Activated CD4-positive, alpha-beta T cell treated with anti-CD3 and anti-CD28 coated beads, Interleukin-2, amount 50 U/mL, for 48 hours (primary cell): ENCODE results near the gene ZDHHC18.
"Not testable (repeated sequence)": the region's sequence is repeated elsewhere in the genome, so short reads cannot be mapped to it uniquely, and the experiment has no call there.

Experiments
- DNase-seq, 2 experiments: peaks; one replicate each; pipeline ENCODE4 v3.0.0-alpha.2; 2020

The ZDHHC18 gene

DNA sequence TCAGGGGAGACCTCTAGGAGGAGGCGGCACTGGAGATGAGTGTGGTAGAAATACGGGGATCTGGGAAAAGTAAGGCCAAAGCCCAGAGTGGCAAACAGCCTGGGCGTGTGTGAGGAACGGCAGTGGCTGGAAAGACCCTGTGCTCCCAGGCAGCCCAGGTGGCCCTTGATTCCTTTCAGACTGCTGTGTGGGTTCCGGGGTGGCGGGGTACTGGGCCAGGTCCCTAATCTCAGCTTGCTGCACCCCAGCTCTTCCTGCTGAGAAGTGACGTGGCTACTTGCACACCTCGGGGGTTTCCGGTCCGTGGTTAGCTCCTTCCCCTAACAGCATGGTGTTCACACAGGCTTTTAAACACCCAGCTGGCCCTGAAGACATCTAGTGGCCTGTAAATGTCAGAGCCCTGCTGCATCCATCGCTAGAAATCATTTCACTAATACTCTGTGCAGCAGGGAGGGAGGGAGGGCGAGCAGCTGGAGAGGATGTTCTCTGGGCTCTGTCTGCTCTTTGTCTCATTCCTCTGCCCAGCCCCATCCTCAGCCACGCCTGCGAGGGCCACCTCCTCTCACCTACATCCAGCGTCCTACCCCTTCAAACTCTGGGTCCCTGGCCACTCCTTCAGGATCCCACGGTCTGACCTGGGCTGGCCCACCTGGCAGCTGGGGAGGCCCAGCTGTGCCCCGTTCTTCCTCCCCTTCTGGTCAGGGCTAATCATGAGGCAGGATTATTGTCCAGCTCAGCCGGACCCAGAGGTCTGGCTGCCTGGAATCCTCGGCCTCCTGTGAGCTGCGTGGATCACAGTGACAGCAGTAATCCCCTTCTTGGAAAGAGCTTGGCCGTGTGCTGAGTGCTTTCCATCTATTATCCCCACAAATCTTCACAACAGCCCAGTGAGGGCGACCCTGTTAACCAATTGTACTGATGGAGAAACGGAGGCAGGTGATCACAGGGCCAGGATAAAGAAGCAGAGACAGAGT lies 7.2 kb downstream of the ZDHHC18 start:
- peak; percentile 78 to 83 for DNase-seq

DNA sequence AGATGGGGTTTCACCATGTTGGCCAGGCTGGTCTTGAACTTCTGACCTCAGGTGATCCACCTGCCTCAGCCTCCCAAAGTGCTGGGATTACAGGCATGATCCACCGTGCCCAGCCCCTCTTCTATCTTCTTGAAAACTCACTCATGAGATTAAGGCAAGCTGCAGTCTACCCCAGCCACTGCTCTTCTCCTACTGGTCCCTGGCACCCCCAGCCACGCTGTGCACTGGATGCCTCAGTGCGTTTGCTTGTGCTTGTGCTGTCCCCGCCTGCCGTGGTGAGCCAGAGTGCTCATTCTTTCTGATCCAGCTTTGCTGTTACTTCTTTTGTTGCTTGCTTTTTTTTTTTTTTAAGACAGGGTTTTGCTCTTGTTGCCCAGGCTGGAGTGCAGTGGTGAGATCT lies 11.2 kb downstream of the ZDHHC18 start:
- DNase-seq, result not testable (repeated sequence)

- DNase-seq, result peak; percentile 64 to 74
These were observed 12.2 kb downstream of the ZDHHC18 start for GRCh38 chr1:26838474-26839338.

GRCh38 chr1:26839339-26839722 lies 12.8 kb downstream of the ZDHHC18 start:
- DNase-seq, result no peak

GRCh38 chr1:26839779-26840178 lies 13.3 kb downstream of the ZDHHC18 start:
- DNase-seq, result no peak

GRCh38 chr1:26844424-26845196 lies 18.1 kb downstream of the ZDHHC18 start:
- DNase-seq, result no peak

- DNase-seq, result not testable (repeated sequence)
These were observed 21.3 kb downstream of the ZDHHC18 start for GRCh38 chr1:26847826-26848225.

- no peak for DNase-seq
These were observed 22.0 kb downstream of the ZDHHC18 start for GRCh38 chr1:26848499-26848898.

- DNase-seq, result no peak
These were observed 22.7 kb downstream of the ZDHHC18 start for GRCh38 chr1:26848941-26849774.

GRCh38 chr1:26851106-26851684 lies 24.7 kb downstream of the ZDHHC18 start:
- DNase-seq, result no peak

DNA sequence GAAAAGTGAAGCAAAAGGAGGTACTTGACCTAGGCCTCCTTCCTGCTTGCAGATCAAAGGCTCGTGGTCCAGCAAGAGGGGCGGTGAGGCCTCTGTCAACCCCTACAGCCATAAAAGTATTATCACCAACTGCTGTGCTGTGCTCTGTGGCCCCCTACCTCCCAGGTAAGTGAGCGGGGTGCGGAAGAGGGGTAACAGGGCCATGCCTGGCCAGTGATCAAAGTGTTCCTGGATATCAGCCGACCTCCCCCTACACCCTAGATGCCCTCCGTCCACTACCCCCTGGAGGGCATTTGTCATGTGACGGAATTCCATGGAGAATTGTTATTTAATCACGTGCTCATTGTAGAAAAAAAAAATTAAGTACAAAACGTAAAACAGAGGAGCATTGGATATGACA lies 26.2 kb downstream of the ZDHHC18 start:
- no peak for DNase-seq

DNA sequence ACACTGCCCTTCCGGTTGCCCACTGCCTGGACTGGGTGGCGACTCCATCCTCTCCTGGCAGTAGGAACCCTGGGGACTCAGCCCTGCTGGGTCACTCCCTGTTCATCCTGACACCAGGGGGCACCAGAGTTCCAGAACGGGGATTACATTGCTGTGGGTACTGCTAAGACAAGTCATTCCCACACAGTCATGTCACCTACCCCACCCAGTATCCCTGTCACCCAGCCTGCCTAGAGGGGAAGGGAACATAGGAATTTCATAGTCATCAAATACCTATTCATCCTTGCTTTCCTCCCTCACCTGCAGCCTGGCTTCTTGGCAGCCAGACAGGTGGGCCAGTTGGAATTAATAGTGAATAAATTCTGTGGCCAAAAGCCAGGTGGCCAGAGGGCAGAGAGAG lies 26.7 kb downstream of the ZDHHC18 start:
- DNase-seq, result peak; percentile 84 to 89

GRCh38 chr1:26853600-26853999 lies 27.1 kb downstream of the ZDHHC18 start:
- DNase-seq, result no peak

- no peak for DNase-seq
These were observed 28.4 kb downstream of the ZDHHC18 start for GRCh38 chr1:26854906-26855305.

DNA sequence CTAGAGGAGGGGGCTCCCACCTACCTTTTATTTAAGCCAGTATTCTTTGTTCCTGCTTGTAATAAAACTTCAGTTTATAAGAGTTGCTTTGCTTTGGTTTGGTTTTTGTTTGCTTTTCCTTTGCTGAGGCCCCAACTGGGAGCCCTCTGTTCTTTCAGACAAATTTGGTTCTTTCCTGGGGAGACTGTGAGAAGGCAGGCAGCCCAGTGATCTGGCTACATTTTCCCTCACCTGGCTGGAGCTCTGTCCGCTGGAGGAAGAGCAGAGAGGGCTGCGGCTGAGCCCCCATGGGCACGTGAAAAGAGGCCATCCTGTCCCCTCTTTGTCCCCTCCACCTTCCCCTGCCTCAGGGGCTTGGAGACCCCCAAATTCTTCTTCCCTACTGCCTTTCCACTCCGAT lies 29.1 kb downstream of the ZDHHC18 start:
- DNase-seq, result no peak

DNA sequence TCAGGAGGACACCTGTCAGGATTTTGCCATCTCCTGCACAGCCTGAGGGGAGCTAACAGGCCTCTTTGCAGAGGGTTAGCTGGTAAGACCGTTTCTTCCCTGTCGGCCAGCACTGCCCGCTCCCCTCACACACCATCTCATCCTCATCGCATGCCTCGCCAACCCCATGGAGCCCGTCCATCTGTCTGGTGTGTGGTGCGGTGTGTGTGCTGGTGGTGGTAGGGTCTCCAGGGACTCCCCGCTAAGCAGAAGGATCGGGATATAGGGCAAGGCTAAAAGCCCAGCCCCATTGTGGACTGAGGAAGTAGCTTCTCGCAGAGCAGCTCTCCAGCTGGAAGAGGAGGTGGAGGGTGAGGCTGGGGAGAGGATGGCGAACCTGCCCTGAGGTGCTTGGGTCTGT lies 29.7 kb downstream of the ZDHHC18 start:
- DNase-seq, result no peak

DNA sequence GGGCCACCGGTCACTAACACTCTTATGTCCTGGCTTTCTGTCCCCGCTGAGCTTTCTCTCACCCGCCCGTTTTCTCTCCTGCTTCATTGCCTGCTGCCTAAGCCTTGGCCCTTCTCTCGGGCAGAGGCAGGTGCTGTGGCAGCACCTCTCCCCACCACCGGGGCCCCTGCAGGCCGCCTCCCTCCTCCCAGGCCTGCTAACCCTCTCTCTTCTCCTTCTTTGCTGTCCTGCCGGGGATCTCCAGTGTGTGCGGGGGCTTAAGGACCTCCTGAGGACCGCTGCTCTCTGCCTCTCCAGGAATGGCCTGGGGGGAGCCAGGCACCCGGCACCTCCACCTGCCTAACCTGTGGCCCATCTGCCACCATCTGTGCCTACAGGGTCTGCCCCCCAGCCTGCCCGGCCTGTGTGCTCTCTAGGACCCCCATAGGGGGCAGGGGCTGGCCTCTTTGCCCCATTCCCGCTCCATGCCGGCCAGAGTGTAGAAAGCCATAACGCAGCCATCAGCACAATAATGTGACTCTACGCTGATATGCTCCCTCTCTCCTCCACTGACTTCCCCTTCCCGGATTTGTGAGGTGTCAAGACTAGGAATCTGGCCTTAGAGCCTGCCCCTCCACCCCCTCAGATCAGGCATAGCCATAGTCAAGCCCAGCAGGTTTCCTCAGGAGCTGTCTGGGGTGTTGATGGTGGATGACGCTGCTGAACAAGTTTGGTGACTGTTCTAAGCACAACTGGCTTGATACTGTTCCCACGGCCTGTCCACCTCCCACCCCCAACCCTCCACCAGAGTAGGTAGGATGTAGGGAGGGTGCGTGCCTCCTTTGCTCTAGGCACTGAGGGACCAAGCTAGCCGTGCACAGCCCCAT lies 30.3 kb downstream of the ZDHHC18 start:
- no peak for DNase-seq

DNA sequence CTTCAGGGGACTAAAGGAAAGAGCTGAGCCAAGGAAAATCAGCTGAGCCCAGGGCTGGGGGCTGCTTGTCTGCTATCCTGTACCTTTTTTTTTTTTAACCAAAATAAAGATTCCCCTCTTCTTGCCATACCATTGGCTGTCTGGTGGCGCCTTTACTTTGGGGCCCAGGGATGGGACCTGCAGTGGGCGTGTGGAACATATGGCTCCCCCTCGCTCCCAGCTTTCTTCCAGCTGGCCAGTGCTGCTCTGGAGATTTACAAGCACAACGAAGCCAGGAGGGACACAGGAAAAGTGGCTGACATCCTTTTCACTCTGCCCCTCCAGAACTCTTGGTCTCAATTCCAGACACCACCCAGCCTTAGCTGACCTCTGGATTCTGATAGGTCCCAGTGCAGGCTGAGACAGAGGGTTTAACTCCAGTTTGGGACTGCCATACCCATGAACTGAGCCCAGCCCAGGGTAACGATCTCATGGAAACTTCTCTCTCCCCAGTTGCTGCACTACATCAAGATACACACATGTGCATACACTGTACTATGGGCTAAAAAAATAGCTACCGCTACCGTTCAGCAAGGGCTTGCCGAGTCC lies 31.1 kb downstream of the ZDHHC18 start:
- no peak for DNase-seq

- no peak for DNase-seq
These were observed 31.7 kb downstream of the ZDHHC18 start for GRCh38 chr1:26858160-26858559.
